Keratinocyte (primary cell): Measurements from ENCODE around the gene NPRL2.
A peak's percentile ranks its signal among the peaks of the same experiment; 100 is the strongest.

ENCODE experiments used
- CTCF ChIP-seq, 3 experiments: IDR thresholded peaks in 1 of 3; conservative IDR thresholded peaks in 1 of 3; optimal IDR thresholded peaks in 1 of 3; 2 replicates in 2 of 3; 3 replicates in 1 of 3; pipeline versions ENCODE3 to v1.5.1; 2011; ENCODE audit warnings: low read length in 3 of 3, mild to moderate bottlenecking in 3 of 3, moderate library complexity in 2 of 3, control low read depth in 1 of 3, inconsistent platforms in 1 of 3; ENCODE audit not compliant: insufficient read depth in 2 of 3; ENCODE audit errors: extremely low read depth in 1 of 3
- EZH2 ChIP-seq: IDR thresholded peaks from one replicate; pipeline ENCODE4 v1.6.1; 2012; ENCODE audit warnings: inconsistent platforms, mild to moderate bottlenecking, low read length, moderate library complexity

GRCh38 chr3:50321336-50322114 lies 29.1 kb downstream of the NPRL2 start:
- TF ChIP-seq CTCF (optimal IDR thresholded peaks at IDR 0.05 in 1 of 3, IDR thresholded peaks at IDR 0.05 in 1 of 3, conservative IDR thresholded peaks at IDR 0.05 in 1 of 3; ENCODE audit: extremely low read depth in 1 of 3, insufficient read depth in 2 of 3, low read length in 3 of 3) (peak in 1 of 3 experiments; percentile 38), EZH2 (no peak)
